Activated CD8-positive, alpha-beta memory T cell treated with anti-CD3 and anti-CD28 coated beads, Interleukin-2, amount 10 ng/mL, durations not matched to agents 7 days and 5 days (primary cell): ENCODE measurements around the gene MED12L. TPM values are rescaled to one million over a fixed set of nuclear protein-coding genes. Genes with fewer than 3 reads are reported as not detected.

Experiments used
- ATAC-seq: fragments of 150-1000 bp; cut with Tn5 transposase; one replicate; pipeline ENCODE4 v1.10.0; 2021; ENCODE audit warnings: moderate library complexity
- CTCF ChIA-PET: fragments of 350-600 bp; sonication (Branson Sonifier 250); formaldehyde crosslinking; loops from one replicate; lab custom pipeline; 2021; ENCODE audit warnings: antibody characterized with exemption; lab: Charles Lee
- DNase-seq: peaks from one replicate; pipeline ENCODE4 v3.0.0-alpha.2; 2020
- H3K27ac Mint-ChIP-seq: one replicate; pipeline ENCODE4 v1.8.0; 2021; ENCODE audit warnings: mild to moderate bottlenecking, mixed read lengths
- H3K27me3 Mint-ChIP-seq: one replicate; pipeline ENCODE4 v1.8.0; 2021; ENCODE audit warnings: mixed read lengths
- H3K36me3 Mint-ChIP-seq: one replicate; pipeline ENCODE4 v1.8.0; 2021; ENCODE audit warnings: mild to moderate bottlenecking, mixed read lengths
- H3K4me1 Mint-ChIP-seq: one replicate; pipeline ENCODE4 v1.8.0; 2021; ENCODE audit warnings: mixed read lengths
- H3K4me3 Mint-ChIP-seq: one replicate; pipeline ENCODE4 v1.8.0; 2021; ENCODE audit warnings: mild to moderate bottlenecking, moderate library complexity, mixed read lengths
- H3K9me3 Mint-ChIP-seq: one replicate; pipeline ENCODE4 v1.8.0; 2022; ENCODE audit warnings: low read depth, mixed read lengths
- total RNA-seq, 2 experiments: library from RNA; stranded (reverse); gene quantifications; one replicate each; pipeline ENCODE4 v1.2.3, GENCODE V29; 2021

MED12L gene
- total RNA-seq, 2 experiments from 2014 or later: 2.2 to 3.2 TPM

GRCh38 chr3:151201051-151201730, 115.7 kb downstream of the MED12L start:
- no peaks in the 10 kb centered on the region for H3K27me3 Mint-ChIP-seq
- H3K4me3 Mint-ChIP-seq: peak overlapping the region; percentile 98
- H3K9me3 Mint-ChIP-seq: peaks cover 3% of the 10 kb centered on the region
- no peak for DNase-seq
- peaks cover 57% of the 10 kb centered on the region for H3K4me1 Mint-ChIP-seq
- H3K36me3 Mint-ChIP-seq: peaks cover 62% of the 10 kb centered on the region
- CTCF ChIA-PET: interaction anchor here (0.8 to 5.6 kb wide), 10 partner anchors 9 to 83 kb away, joined by 3 to 24 read pairs (median 7); no protein-coding TSS in a partner anchor
- H3K27ac Mint-ChIP-seq: peak overlapping the region; percentile 96
- peak; percentile 14 for ATAC-seq

DNA sequence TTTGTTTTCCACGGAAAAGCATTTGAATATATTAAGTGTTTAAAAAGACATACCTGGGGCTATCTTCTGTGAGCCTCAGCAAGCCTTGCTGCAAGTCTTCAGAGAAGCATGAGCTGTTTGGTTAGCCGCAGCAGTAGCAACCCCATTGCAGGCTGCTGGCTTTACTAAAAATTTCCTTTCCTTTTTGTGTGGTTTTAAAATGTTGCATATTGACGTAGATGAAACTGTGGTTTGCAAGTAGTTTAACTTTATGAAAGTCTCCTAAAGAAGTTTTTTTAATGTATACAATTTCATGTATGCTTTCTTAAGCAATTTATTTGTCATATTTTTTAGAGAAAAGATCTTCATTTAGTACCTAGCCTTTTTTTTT, 117.6 kb downstream of the MED12L start, which contains the start of gene GPR171:
TSS of gene GPR171 (minus strand) at position 166 of the 370 bp plus-strand sequence. CDS start 3,830 bp downstream, outside the sequence.
- Mint-ChIP-seq H3K27me3 (no peaks in the 10 kb centered on the region), H3K27ac (peak within 1 kb of the TSS; percentile 97), H3K4me3 (peak within 1 kb of the TSS; percentile 98), H3K4me1 (peaks cover 67% of the 10 kb centered on the region), H3K36me3 (peaks cover 46% of the 10 kb centered on the region), H3K9me3 (peaks cover 3% of the 10 kb centered on the region)
- CTCF ChIA-PET: interaction anchor here (0.7 to 1.6 kb wide), 8 partner anchors 8 to 75 kb away, joined by 3 to 11 read pairs (median 4); partner anchors contain the start of gene P2RY14
- ATAC-seq (peak; percentile 60), DNase-seq (peak; percentile 89)

DNA sequence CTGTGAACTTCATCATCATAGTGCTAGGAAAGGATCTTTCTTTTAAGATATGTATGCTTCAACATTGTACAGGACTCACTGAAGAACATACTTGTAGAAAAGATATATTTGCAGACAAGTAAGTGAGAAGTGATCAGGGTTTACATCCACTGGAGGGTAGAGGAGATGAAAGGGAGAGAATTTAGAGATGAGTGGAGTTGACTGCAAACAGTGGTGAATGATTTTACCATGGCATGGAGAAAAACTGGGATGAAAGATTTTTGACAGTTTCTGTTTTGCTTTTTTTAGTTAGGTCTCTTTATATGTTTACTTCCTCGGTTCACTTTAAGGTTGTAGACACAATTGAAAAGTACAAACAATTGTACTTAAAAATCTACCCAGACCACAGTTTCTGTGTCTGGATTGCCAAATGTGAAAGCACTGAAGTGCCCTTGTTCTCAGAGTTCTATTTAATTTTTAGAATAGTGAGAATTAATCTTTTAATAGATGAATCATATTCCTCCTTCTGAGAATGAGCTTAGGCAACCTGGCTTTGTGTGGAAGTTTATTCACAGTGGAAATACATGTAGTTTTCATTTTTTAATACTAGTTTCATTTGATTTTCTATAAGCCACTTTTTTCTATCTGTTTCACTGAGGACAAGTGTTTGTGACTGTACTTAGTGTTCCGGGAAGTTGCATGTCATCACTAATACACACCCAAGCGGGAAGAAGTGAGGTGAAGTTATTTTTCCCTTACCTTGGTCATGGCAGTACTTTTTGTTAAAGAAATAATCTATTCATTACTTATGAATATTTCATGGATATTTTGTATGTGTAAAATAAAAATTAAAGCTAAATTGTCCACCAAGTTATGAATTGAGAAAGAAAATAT, 119.3 kb downstream of the MED12L start:
- no peak for DNase-seq
- peaks cover 68% of the 10 kb centered on the region for H3K4me1 Mint-ChIP-seq
- no peaks in the 10 kb centered on the region for H3K27me3 Mint-ChIP-seq
- CTCF ChIA-PET: interaction anchor here (1.3 kb wide), 1 partner anchor 22 kb away, joined by 6 read pairs; no protein-coding TSS in a partner anchor
- peak; percentile 27 for ATAC-seq
- peak overlapping the region; percentile 69 for H3K4me3 Mint-ChIP-seq
- peaks cover 32% of the 10 kb centered on the region for H3K36me3 Mint-ChIP-seq
- no peaks in the 10 kb centered on the region for H3K9me3 Mint-ChIP-seq
- peak overlapping the region; percentile 97 for H3K27ac Mint-ChIP-seq

DNA sequence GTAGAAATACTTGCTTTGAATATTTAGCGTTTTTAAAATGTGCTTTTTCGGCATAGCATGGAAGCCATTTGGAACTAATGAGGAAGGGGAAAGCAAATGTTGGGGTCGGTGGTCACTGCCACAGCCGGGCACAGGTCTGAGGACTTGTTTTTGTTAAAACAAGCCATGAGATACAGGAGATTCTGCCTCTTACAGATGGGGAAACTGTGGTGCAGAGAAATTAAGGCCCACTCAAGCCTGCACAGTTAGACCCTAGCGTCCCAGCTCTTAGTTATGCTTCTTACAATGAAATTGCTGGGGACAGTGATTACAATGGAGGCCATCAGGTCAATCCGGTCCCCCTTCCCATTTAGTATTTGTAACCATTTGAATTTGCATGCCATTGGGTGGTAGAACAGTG, 120.0 kb downstream of the MED12L start:
- Mint-ChIP-seq H3K9me3 (no peaks in the 10 kb centered on the region), H3K4me3 (peak overlapping the region; percentile 69), H3K27ac (peak overlapping the region; percentile 97), H3K4me1 (peaks cover 71% of the 10 kb centered on the region), H3K27me3 (no peaks in the 10 kb centered on the region), H3K36me3 (peaks cover 26% of the 10 kb centered on the region)
- CTCF ChIA-PET: interaction anchor here (1.3 kb wide), 1 partner anchor 21 kb away, joined by 6 read pairs; no protein-coding TSS in a partner anchor
- DNase-seq: no peak
- ATAC-seq: no peak

- Mint-ChIP-seq H3K4me1 (peaks cover 75% of the 10 kb centered on the region), H3K9me3 (no peaks in the 10 kb centered on the region), H3K36me3 (peaks cover 20% of the 10 kb centered on the region), H3K4me3 (peak overlapping the region; percentile 69), H3K27me3 (no peaks in the 10 kb centered on the region), H3K27ac (peak overlapping the region; percentile 97)
- DNase-seq (no peak), ATAC-seq (no peak)
- CTCF ChIA-PET: interaction anchor here (0.6 to 2.6 kb wide), 3 partner anchors 21 to 108 kb away, joined by 3 to 20 read pairs (median 6); no protein-coding TSS in a partner anchor
Measured at GRCh38 chr3:151206201-151206600, 120.7 kb downstream of the MED12L start.

GRCh38 chr3:151209654-151210053, 124.2 kb downstream of the MED12L start:
- Mint-ChIP-seq H3K36me3 (peaks cover 2% of the 10 kb centered on the region), H3K9me3 (no peaks in the 10 kb centered on the region), H3K4me1 (peaks cover 71% of the 10 kb centered on the region), H3K27ac (peak overlapping the region; percentile 90), H3K27me3 (no peaks in the 10 kb centered on the region), H3K4me3 (peak overlapping the region; percentile 51)
- DNase-seq (no peak), ATAC-seq (peak; percentile 58)
- CTCF ChIA-PET: interaction anchor here (1.5 to 5.7 kb wide), 6 partner anchors 9 to 70 kb away, joined by 6 to 63 read pairs (median 18); partner anchors contain the start of gene P2RY14

DNA sequence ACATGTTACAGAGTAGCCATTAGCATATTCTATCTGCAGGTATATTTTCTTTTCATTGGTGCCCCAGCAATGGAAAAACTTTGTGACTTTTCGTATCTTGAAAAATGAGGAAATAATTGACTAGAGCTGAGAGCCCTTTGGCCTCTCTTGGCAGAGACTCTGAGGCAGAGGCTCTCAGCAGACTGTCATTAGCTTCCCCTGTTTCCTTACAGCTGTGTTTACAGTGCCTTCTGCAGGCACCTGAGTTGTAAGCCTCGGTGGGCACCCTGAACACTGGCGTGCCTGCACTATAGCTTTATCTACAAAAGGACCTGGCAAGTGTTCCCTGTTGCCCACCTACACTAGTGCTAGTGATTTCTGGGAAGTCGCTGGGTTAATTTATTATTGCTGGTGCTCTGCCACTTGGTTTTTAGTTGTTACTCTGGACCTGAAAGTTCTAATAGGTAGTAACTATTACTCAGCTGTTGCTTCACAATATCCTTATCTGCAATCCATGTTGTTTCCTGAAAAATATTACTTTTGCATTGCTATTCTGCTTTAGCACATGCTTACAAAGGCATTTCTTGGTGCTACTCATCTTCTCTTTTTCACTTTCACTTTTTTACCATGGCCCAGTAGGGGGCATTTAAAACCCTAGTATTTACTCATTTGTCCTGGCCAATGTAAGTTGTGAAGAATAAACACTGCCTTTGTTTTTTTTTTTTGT, 125.4 kb downstream of the MED12L start:
- peak; percentile 46 for ATAC-seq
- Mint-ChIP-seq H3K36me3 (peaks cover 2% of the 10 kb centered on the region), H3K4me3 (peak overlapping the region; percentile 52), H3K27me3 (no peaks in the 10 kb centered on the region), H3K4me1 (peaks cover 61% of the 10 kb centered on the region), H3K9me3 (no peaks in the 10 kb centered on the region), H3K27ac (peak overlapping the region; percentile 90)
- CTCF ChIA-PET: interaction anchor here (0.8 to 5.7 kb wide), 21 partner anchors 8 to 628 kb away, joined by 3 to 63 read pairs (median 4); partner anchors contain the start of genes GPR171 and P2RY14
- peak; percentile 57 for DNase-seq

- no peak for DNase-seq
- no peak for ATAC-seq
- Mint-ChIP-seq H3K4me3 (no peak overlapping the region), H3K27me3 (no peaks in the 10 kb centered on the region), H3K36me3 (peaks cover 3% of the 10 kb centered on the region), H3K4me1 (peaks cover 47% of the 10 kb centered on the region), H3K9me3 (no peaks in the 10 kb centered on the region), H3K27ac (no peak overlapping the region)
- CTCF ChIA-PET: interaction anchor here (1.2 to 2.9 kb wide), 2 partner anchors 45 to 69 kb away, joined by 3 to 12 read pairs; no protein-coding TSS in a partner anchor
Measured at GRCh38 chr3:151213151-151213550, 127.7 kb downstream of the MED12L start.

- H3K4me3 Mint-ChIP-seq: no peak overlapping the region
- CTCF ChIA-PET: interaction anchor here (2.9 kb wide), 1 partner anchor 46 kb away, joined by 12 read pairs; no protein-coding TSS in a partner anchor
- no peaks in the 10 kb centered on the region for H3K27me3 Mint-ChIP-seq
- no peaks in the 10 kb centered on the region for H3K9me3 Mint-ChIP-seq
- ATAC-seq: no peak
- peaks cover 3% of the 10 kb centered on the region for H3K36me3 Mint-ChIP-seq
- H3K27ac Mint-ChIP-seq: no peak overlapping the region
- peaks cover 41% of the 10 kb centered on the region for H3K4me1 Mint-ChIP-seq
- DNase-seq: no peak
Measured at GRCh38 chr3:151213881-151214280, 128.4 kb downstream of the MED12L start.

GRCh38 chr3:151214459-151214858, 129.0 kb downstream of the MED12L start:
- peaks cover 3% of the 10 kb centered on the region for H3K36me3 Mint-ChIP-seq
- DNase-seq (no peak), ATAC-seq (no peak)
- CTCF ChIA-PET: interaction anchor here (1.0 to 2.9 kb wide), 3 partner anchors 10 to 46 kb away, joined by 4 to 12 read pairs (median 5); no protein-coding TSS in a partner anchor
- peaks cover 40% of the 10 kb centered on the region for H3K4me1 Mint-ChIP-seq
- no peak overlapping the region for H3K4me3 Mint-ChIP-seq
- no peaks in the 10 kb centered on the region for H3K27me3 Mint-ChIP-seq
- H3K9me3 Mint-ChIP-seq: no peaks in the 10 kb centered on the region
- no peak overlapping the region for H3K27ac Mint-ChIP-seq

DNA sequence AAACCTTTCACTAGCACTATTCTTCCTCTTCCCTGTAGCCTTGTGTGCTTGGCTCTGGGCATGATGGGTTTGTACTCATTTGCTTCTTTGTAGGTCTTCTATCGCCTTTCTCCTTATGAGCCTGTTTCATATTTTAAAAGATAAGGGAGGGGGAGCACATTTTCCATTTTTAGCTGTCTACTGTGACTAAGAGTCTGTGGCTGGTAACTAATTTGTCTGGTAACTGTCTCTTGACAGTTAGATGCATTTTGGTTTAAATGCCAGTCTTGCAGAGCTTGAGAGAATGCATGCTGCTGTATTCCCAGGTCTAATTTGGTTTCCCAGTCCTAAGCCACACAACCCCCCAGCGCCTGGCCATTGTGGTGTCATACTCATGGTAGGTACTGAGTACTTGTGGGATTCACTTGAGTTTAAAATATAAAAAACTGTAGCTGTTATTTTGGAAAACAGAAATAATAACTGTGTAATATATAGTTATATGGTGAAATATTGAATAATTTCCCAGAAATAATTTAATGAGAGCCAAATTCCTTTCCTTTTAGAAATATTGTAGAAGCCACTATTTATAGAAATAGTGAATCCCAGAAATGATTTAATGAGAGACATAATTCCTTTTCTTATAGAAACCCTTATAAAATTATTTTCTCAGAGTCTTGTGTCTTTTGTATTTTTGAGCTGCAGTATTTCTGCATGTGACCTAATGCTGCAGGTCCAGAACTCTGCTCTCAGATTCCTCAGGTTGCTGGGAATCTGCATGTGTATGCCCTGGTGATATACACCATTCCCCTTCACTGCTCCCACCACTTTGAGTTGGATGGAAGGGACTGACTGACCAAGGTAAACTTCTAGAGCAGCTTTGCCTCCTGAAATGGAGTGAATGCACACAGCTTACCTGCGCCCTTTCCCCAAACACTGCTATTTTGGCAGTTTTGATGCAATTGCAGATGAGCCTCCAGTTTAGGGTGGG, 131.5 kb downstream of the MED12L start:
- H3K4me3 Mint-ChIP-seq: no peak overlapping the region
- H3K27me3 Mint-ChIP-seq: no peaks in the 10 kb centered on the region
- H3K9me3 Mint-ChIP-seq: peaks cover 9% of the 10 kb centered on the region
- ATAC-seq (no peak), DNase-seq (no peak)
- CTCF ChIA-PET: interaction anchor here (0.7 to 2.0 kb wide), 6 partner anchors 10 to 67 kb away, joined by 3 to 7 read pairs (median 6); no protein-coding TSS in a partner anchor
- peaks cover 19% of the 10 kb centered on the region for H3K4me1 Mint-ChIP-seq
- no peak overlapping the region for H3K27ac Mint-ChIP-seq
- H3K36me3 Mint-ChIP-seq: peaks cover 16% of the 10 kb centered on the region
